DOHH2 (cell line): ENCODE measurements around the gene CTIF.

Experiments used
- H3F3A ChIP-seq: fragments of 200-600 bp; sonication (generic), shearing (Covaris generic); 2 replicates; pipeline ENCODE4 v1.6.0; 2016; ENCODE audit warnings: antibody characterized with exemption, mild to moderate bottlenecking; ENCODE audit not compliant: control insufficient read depth, insufficient read depth
- H3K27ac ChIP-seq: fragments of 200-600 bp; sonication (generic); 2 replicates; pipeline ENCODE4 v1.5.1; 2014; ENCODE audit warnings: low read depth, mild to moderate bottlenecking, low read length, moderate library complexity
- H3K27me3 ChIP-seq: fragments of 200-600 bp; sonication (generic); 2 replicates; pipeline ENCODE4 v1.6.1; 2014; ENCODE audit warnings: mild to moderate bottlenecking, low read length, mixed read lengths; ENCODE audit not compliant: control insufficient read depth
- H3K36me3 ChIP-seq: fragments of 200-600 bp; sonication (generic); 2 replicates; pipeline ENCODE4 v1.6.1; 2014; ENCODE audit warnings: mild to moderate bottlenecking, low read length, moderate library complexity, mixed read lengths; ENCODE audit not compliant: control insufficient read depth
- H3K4me1 ChIP-seq: fragments of 200-600 bp; sonication (generic); 2 replicates; pipeline ENCODE4 v1.6.1; 2014; ENCODE audit warnings: mild to moderate bottlenecking, low read length, mixed read lengths; ENCODE audit not compliant: control insufficient read depth
- H3K4me2 ChIP-seq: fragments of 200-600 bp; sonication (generic); 2 replicates; pipeline ENCODE4 v1.6.0; 2014; ENCODE audit warnings: mild to moderate bottlenecking, low read length, moderate library complexity
- H3K4me3 ChIP-seq: fragments of 200-600 bp; sonication (generic); 2 replicates; pipeline ENCODE4 v1.5.1; 2014; ENCODE audit warnings: mild to moderate bottlenecking, low read length, mixed read lengths
- H3K79me2 ChIP-seq: fragments of 200-600 bp; sonication (generic); 2 replicates; pipeline ENCODE4 v1.6.1; 2014; ENCODE audit warnings: mild to moderate bottlenecking, low read length, mixed read lengths; ENCODE audit not compliant: control insufficient read depth
- H3K9me2 ChIP-seq: fragments of 200-600 bp; sonication (generic); replicated peaks from 2 replicates; pipeline ENCODE4 v1.6.1; 2014; ENCODE audit warnings: mild to moderate bottlenecking, low read length, mixed read lengths; ENCODE audit not compliant: control insufficient read depth
- H3K9me3 ChIP-seq: fragments of 200-600 bp; sonication (generic); 2 replicates; pipeline ENCODE4 v1.6.1; 2014; ENCODE audit warnings: antibody characterized with exemption, low read length, mixed read lengths; ENCODE audit not compliant: control insufficient read depth, insufficient read depth
- H4K20me1 ChIP-seq: fragments of 200-600 bp; sonication (generic); 2 replicates; pipeline ENCODE4 v1.6.0; 2014; ENCODE audit warnings: low read depth, mild to moderate bottlenecking, antibody characterized with exemption, low read length, moderate library complexity; ENCODE audit not compliant: control insufficient read depth, insufficient read depth
- CTCF ChIP-seq: fragments of 200-600 bp; sonication (generic); IDR thresholded peaks from one replicate; pipeline ENCODE4 v1.5.1; 2014; ENCODE audit warnings: antibody characterized with exemption, mild to moderate bottlenecking, low read depth, low read length; ENCODE audit not compliant: poor library complexity, severe bottlenecking
- EZH2phosphoT487 ChIP-seq: fragments of 200-600 bp; sonication (generic); IDR thresholded peaks from 2 replicates; pipeline ENCODE4 v1.6.1; 2017; ENCODE audit warnings: borderline replicate concordance, mild to moderate bottlenecking, antibody characterized with exemption, low read length, moderate library complexity, mixed read lengths

CTIF gene

GRCh38 chr18:48840491-48840877 lies 301.7 kb downstream of the CTIF start:
- Histone ChIP-seq H3K9me2 (no peaks in the 10 kb centered on the region), H3K4me2 (no peak overlapping the region), H3K36me3 (no peaks in the 10 kb centered on the region), H3K4me3 (no peak overlapping the region), H3K79me2 (no peaks in the 10 kb centered on the region), H3K9me3 (no peaks in the 10 kb centered on the region), H3F3A (no peaks in the 10 kb centered on the region), H4K20me1 (peaks cover 12% of the 10 kb centered on the region), H3K4me1 (peaks cover 28% of the 10 kb centered on the region), H3K27me3 (peaks cover 41% of the 10 kb centered on the region), H3K27ac (no peak overlapping the region)
- TF ChIP-seq EZH2phosphoT487 (no peak), CTCF (no peak)

GRCh38 chr18:48841381-48842258 lies 302.8 kb downstream of the CTIF start:
- Histone ChIP-seq H3K9me3 (no peaks in the 10 kb centered on the region), H3K27me3 (peaks cover 42% of the 10 kb centered on the region), H3K4me1 (peaks cover 28% of the 10 kb centered on the region), H3F3A (no peaks in the 10 kb centered on the region), H3K27ac (no peak overlapping the region), H4K20me1 (peaks cover 12% of the 10 kb centered on the region), H3K36me3 (no peaks in the 10 kb centered on the region), H3K4me2 (no peak overlapping the region), H3K79me2 (no peaks in the 10 kb centered on the region), H3K4me3 (no peak overlapping the region), H3K9me2 (no peaks in the 10 kb centered on the region)
- TF ChIP-seq EZH2phosphoT487 (no peak), CTCF (no peak)

- Histone ChIP-seq H3K4me2 (peak overlapping the region; percentile 17; the same call in 1 of the 2 replicates), H3K36me3 (no peaks in the 10 kb centered on the region), H3K4me3 (no peak overlapping the region), H3K4me1 (peaks cover 26% of the 10 kb centered on the region), H3F3A (no peaks in the 10 kb centered on the region), H4K20me1 (peaks cover 10% of the 10 kb centered on the region), H3K9me3 (no peaks in the 10 kb centered on the region), H3K79me2 (no peaks in the 10 kb centered on the region), H3K9me2 (no peaks in the 10 kb centered on the region), H3K27me3 (peaks cover 35% of the 10 kb centered on the region), H3K27ac (no peak overlapping the region)
- TF ChIP-seq EZH2phosphoT487 (no peak), CTCF (no peak)
Measured at GRCh38 chr18:48842259-48843061, 303.6 kb downstream of the CTIF start.
